GM19193 (cell line): ENCODE results near the gene SERPINB4.

Source experiments
- POLR2A ChIP-seq: IDR thresholded peaks from 4 replicates; pipeline ENCODE4 v1.6.1; 2011; ENCODE audit not compliant: insufficient read depth, insufficient read length; ENCODE audit errors: extremely low read depth

SERPINB4 gene

DNA sequence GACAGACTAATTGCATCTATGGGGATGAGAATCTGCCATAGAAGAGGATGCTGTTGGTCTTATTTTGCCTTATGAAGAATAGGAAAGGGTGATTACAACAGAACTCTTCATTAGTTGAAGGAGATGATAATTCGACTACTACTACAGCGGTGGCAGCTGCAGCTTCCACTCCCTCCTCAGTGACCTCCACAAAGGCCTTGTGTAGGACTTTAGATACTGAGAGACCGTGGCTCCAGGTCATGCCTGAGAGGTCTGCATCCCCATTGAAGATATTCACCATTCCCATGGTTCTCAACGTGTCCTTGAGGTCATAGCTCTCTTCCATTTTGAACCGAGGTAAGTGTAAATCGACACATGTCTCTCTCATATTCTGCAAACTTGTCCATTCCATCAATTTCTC is 6.4 kb downstream of the SERPINB4 start:
- TF ChIP-seq POLR2A, result no peak

DNA sequence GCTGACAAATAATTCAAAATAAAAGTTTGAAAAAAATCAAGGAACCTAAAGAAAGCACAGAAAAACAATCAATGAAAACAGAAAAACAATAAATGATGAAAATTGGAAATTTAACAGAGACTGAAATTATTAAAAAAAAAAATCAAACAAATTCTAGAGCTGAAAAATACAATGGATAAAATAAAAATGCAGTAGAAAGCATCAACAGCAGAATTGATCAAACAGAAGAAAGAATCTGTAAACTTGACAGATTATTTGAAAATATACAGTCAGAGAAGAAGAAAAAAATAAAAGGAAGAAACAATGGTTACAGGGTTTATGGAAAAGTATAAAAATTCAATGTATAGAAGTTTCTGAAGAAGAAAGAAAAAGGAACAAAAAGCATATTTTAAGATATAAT is 16.2 kb downstream of the SERPINB4 start:
- TF ChIP-seq POLR2A, result no peak

DNA sequence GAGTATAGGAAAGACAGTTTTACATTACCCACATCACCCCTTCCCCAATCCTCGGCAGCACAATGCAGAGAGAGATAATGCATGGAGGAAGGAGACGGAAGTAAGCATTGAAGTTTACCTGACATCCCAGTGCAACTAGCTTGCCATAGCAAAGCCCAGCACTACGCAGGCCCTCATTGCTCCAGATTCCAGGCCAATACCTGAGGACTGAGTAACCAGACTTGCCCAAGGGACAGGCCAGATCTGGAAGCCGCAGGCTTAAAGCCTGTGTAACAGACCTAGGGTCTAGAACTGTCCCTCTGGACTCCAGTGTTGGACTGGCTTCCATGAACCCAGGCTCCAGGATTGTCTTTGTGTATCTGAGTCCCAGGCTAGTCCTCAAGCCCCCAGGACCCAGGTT is 17.6 kb downstream of the SERPINB4 start:
- TF ChIP-seq POLR2A, result no peak

DNA sequence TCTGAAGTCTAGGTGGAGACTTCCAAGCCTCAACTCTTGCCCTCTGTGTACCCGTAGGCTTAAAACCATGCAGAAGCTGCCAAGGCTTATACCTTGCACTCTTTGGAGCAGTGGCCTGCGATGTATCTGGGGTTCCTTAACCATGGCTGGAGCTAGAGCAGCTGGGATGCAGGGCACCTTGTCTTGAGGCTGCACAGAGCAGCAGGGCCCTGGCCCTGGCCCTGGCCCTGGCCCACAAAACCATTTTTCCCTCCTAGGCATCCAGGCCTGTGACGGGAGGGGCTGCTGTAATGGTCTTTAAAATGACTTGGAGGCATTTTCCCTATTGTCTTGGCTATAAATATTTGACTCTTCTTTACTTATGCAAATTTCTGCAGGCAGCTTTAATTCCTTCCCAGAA is 19.2 kb downstream of the SERPINB4 start:
- no peak for TF ChIP-seq POLR2A

DNA sequence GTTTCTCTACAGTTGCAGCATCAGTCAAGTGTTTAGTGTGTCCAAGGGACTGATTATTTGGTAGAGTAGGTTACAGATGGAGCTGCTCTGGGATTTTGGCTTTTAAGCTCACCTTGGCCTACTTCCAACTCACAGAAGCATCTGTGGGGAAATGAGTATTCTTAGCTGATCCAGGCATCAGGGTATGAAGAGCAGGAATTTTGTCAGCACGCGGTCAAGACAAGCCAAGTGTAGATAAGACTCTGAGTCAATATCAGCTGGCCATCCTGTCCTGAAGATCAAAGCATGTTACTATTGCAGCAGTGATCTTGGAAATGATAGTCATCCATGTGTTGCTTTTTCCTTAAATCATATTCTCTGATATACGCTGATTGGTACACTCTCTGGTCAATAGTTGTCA is 24.4 kb downstream of the SERPINB4 start:
- no peak for TF ChIP-seq POLR2A

DNA sequence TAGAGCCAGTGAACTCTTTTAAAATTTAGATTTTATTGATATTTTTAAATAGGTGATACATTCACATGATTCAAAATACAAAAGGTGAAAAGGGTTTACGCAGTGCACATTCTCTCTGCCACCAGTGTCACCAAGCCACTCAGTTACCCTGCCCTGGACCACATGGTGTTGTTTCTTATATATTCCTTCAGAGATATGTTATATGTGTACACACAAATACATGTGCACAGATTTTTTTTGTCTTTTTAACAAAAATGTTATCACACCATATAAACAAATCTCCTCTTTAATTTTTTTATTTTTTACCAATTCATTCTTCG is 26.2 kb downstream of the SERPINB4 start:
- TF ChIP-seq POLR2A, result no peak

DNA sequence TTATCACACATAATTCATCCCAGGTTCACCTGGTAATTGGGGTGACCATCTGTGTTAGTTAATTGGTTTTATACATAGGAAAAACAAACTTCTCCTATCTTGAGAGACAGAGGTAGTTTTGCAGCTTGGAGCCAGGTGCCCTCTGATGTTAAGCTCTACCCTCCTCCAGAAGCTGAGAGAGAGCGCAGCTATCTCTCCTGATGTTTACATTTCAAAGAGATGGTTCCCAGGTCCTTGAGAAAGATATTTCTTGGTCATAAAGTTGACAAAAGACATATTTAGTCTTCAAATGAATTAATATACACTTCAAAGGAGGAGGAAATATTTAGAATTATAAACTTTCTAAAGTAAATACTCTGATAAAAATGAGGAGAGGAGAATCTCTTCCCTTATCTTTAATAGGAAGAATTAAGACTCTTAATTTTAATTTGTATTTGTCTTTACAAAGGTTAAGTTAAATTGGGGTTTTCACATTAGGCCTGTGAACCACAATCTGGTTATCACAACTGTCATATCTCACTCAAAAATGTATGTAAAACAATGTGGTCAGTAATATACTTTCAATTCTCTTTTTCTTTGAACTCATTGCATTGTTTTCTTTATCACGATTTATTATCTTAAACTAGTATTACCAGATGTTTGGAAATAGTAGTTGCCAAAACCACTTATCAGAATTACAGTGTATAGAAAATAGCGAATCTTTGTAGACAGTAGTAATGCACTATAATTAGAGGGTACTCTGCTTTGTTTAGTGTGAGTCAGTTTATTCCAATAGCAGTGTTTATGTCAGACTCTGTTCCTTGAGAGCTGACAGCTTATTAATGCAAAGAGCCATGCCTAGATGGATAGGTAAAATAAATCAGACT is 26.8 kb downstream of the SERPINB4 start:
- TF ChIP-seq POLR2A, result no peak

DNA sequence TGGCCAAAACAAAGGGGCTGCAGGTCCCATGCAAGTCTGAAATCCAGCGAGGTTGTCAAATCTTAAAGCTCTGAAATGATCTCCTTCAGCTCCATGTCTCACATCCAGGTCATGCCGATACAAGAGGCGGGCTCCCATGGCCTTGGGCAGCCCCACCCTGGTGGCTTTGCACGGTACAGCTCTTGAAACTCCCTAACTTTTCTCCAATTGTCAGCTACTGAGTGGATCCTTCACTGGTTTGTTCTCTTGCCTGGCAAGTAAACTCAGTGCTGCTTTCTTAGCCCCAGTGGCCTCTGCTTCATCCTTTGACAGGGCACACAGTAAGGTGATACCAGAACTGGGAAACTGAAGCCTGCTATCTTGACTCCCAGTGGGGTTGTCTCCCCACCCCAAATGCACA is 30.6 kb downstream of the SERPINB4 start:
- TF ChIP-seq POLR2A, result no peak

DNA sequence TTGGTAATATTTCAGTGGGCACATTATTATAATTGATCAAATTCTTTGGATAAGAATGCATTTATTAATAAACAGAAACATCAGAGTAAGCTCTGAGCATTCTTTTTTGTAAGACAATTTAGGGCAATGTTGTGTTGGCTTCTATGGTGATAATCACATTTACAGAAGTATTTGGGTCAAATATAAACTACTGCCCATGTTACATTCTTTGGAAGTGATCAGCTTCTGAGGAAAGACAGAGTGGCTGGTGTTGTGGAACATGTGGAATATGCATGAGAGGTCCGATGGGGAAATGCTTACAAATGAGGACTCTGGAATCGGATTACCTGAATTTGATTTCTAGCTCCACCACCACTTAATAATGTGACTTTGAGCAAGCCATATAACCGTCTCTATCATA is 37.5 kb downstream of the SERPINB4 start:
- TF ChIP-seq POLR2A, result no peak

DNA sequence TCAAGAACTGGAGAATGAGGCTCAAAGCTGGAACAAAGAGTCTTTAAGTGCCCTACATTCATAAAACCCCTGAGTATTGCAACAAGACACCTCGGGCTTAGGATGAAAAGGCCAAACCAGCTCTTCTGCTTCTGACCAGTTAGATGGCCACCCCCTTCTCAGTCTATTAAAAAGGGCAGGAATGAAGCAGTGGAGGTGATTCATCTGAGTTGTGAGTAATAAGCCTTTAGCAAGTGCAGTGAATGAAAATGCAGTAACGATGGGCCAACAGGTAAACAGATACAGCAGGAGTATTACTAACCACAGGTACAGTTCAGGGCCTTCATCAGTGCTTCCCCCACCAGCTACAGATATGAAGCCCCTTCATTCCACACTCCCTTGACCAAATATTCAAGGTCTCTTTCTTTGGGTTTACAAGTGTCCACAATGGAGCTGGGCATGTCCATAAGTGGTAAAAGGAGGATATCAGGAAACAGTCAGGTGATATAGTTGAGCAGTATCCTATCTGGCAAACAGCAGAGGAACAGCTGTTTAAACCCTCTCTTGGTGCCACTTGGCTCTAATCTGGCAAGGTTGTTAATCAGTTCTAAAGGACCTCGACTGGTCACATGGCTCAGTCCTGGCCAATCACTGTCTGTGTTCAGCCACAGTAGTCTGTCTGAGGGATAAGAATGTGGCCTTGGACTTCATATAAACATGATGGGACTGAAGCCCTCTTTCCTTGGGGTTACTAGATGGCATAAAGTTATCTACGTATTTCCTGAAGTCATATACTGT is 39.1 kb downstream of the SERPINB4 start:
- TF ChIP-seq POLR2A, result no peak

DNA sequence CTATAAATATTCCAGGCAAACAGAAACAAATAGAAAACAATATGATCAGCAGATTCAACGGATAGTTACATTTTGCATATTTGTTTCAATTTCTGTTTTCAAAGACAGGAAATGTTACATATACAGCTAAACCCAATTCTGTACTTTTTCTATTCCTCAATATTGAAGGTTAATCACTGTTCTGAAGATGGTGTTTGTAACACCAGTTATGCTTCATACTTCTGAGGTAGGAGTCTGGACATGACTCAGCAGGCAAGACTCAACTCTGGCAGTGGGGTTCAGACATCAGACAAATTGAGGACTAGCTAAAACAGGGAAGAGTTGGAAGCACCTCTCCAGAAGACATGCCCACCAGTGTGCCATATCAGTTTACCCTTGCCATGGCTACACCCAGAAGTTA is 40.3 kb downstream of the SERPINB4 start:
- TF ChIP-seq POLR2A, result no peak

DNA sequence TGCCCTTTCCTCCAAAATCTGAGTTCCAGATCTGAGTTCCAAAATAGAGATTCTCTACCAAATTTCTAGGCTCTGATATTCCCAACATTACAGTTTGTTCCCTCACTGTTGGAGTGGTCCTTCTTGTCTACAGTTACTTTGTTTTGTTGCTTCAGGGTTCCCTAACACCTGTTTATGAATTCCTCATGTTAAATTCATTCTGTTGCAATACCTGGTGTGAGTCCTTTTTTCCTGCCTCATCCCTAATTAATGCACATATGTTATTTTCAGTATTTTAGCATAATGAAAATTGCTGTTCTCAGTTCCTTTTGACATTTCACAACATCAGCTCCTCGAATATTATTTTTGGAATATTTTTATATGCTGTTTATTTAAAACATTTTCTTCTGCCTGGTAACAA is 40.7 kb downstream of the SERPINB4 start:
- no peak for TF ChIP-seq POLR2A

DNA sequence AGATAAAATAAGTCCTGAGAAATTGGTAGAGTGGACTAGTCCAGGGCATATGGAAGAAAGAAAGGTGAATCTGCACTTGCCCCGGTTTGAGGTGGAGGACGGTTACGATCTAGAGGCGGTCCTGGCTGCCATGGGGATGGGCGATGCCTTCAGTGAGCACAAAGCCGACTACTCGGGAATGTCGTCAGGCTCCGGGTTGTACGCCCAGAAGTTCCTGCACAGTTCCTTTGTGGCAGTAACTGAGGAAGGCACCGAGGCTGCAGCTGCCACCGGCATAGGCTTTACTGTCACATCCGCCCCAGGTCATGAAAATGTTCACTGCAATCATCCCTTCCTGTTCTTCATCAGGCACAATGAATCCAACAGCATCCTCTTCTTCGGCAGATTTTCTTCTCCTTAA is 47.1 kb downstream of the SERPINB4 start:
- TF ChIP-seq POLR2A, result no peak

DNA sequence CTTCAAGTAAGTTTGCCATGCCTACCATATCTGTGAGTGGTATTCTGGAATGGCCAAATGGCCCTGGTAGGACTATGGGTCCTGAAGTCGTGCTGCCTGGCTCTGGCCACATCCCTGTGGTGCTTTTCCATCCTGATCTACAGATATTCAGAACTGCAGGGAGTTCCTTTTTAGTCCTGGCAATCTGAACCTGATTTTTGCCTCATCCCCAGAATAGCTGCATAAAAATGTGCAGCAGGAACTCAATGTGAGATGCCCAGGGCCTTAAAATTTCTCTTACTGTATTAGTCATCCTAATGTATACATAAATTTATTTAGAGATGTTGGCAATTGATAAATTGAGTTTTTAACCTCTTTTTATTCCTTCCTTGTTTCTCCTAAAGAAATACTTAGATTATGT is 51.6 kb downstream of the SERPINB4 start:
- TF ChIP-seq POLR2A, result no peak

DNA sequence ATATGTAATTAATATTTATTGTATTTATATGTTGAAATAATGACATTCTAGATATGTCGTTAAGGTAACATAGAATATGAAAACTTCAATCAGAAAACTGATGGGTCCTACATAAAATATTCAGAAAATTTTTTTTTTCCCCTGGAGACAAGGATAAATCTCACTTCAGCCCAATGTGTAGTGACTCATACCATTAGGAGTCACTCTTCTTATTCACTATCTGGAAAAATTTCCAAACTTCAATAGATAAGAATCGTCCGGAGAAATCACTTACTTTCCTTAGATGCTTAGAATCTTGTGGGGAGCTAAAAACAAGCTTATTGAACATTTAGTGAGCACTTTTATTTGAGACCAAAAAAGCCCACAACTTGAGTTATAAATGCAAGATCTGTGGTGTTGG is 52.3 kb downstream of the SERPINB4 start:
- no peak for TF ChIP-seq POLR2A
